ENCODE measurements around the gene COTL1. TPM values are rescaled to one million over a fixed set of nuclear protein-coding genes. Genes with fewer than 3 reads are reported as not detected.
A peak's percentile ranks its signal among the peaks of the same experiment; 100 is the strongest.

Gene COTL1
- total RNA-seq, 4 donors from 2014 or later, result 55.3 to 95.1 (median 78.4) TPM

DNA sequence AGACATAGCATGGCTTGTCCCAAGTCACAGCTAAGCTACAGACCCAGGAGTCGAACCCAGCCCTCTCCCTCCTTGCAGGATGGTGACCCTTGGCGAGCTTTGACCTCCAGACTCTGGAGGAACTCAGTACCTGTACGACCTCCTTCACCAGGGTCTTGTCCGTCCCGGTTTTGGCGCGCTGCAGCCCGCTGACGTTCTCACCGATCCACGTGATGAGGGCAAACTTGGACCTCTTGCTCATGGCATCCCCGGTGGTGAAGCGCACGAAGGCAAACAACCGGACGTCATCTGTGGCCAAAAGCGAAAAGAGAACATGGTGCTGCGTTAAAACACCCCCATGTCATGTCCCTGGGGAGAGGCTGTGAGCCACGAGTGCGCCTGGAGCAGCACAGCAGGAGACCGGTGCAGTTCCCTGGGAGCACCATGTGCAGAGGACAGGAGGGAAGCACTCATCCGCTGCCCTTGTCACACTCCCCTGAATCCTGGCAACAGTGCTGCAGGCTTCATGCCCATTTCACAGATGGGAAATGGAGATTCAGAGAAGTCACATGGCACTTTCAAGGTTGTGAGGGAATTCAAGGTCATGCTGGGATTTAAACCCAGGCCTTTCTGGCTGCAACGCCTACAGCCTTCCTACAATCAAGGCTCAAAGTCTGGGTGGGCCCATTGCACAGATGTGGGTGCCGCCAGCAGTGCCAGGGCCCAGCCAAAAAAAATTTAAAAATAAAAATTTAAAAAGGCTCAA lies 27.7 kb downstream of the COTL1 start:
- ATAC-seq (ENCODE audit: low FRiP score), result no peak
- no peak for DNase-seq (ENCODE audit: low spot score)
- TF ChIP-seq, protein P1, sequence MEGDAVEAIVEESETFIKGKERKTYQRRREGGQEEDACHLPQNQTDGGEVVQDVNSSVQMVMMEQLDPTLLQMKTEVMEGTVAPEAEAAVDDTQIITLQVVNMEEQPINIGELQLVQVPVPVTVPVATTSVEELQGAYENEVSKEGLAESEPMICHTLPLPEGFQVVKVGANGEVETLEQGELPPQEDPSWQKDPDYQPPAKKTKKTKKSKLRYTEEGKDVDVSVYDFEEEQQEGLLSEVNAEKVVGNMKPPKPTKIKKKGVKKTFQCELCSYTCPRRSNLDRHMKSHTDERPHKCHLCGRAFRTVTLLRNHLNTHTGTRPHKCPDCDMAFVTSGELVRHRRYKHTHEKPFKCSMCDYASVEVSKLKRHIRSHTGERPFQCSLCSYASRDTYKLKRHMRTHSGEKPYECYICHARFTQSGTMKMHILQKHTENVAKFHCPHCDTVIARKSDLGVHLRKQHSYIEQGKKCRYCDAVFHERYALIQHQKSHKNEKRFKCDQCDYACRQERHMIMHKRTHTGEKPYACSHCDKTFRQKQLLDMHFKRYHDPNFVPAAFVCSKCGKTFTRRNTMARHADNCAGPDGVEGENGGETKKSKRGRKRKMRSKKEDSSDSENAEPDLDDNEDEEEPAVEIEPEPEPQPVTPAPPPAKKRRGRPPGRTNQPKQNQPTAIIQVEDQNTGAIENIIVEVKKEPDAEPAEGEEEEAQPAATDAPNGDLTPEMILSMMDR (IDR thresholded peaks at IDR 0.05), result no peak

DNA sequence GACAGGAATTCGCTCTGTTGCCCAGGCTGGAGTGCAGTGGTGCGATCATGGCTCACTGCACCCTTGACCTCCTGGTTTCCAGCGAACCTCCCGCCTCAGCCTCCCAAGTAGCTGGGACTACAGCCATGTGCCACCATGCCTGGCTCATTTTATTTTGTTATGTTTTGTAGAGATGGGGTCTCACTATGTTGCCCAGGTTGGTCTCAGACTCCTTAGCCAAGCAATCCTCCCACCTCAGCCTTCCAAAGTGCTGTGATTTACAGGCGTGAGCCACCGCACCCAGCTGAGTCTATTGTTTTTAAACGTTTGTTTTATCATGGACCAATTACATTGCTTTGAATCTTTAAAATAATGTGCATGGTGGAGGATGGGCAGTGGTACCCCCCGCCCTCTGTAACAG lies 28.9 kb downstream of the COTL1 start:
- ATAC-seq (ENCODE audit: low FRiP score) (no peak), DNase-seq (ENCODE audit: low spot score) (no peak)
- TF ChIP-seq, protein P1 (IDR thresholded peaks at IDR 0.05), result no peak

DNA sequence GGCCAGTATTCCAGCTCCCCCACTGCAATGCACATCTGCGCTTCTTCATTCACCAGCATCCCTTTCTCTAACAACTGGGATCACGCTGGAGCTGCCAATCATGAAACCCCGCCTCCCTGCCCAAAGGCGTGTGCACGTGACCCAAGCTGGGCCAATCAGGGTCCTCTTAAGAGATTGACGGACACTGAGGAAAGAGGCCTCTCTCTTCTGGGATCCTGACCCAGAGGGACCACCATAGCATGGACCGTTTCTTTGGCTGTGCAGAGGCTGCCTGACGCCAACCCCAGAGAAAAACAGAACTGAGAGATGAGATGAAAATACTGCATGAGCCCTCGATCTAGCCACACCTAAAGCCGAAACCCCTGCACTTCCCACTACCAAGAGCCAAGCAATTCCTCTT lies 32.0 kb downstream of the COTL1 start:
- DNase-seq (ENCODE audit: low spot score) (no peak), ATAC-seq (ENCODE audit: low FRiP score) (peak; percentile 13)
- TF ChIP-seq, protein P1 (IDR thresholded peaks at IDR 0.05), result no peak

DNA sequence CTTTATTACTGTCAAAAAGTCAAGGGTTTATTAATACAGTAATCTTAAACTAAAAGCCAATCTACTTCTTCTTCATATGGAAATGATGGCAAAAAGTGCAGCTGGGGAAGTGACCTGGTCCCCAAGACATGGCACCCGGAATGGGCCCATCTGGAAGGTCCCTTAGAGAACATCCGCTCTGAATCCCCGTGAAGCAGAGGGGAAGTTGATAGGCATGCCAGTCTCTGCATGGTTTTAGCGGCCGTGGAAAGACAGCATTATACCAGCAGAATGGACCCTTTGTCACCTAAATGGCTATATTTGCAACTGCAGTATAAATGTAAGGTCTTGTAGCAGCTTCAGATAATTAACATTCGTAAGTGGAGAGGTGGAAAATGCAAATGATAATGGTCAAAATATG lies 32.4 kb downstream of the COTL1 start:
- DNase-seq (ENCODE audit: low spot score), result no peak
- TF ChIP-seq, protein P1 (IDR thresholded peaks at IDR 0.05), result no peak
- ATAC-seq (ENCODE audit: low FRiP score), result no peak

DNA sequence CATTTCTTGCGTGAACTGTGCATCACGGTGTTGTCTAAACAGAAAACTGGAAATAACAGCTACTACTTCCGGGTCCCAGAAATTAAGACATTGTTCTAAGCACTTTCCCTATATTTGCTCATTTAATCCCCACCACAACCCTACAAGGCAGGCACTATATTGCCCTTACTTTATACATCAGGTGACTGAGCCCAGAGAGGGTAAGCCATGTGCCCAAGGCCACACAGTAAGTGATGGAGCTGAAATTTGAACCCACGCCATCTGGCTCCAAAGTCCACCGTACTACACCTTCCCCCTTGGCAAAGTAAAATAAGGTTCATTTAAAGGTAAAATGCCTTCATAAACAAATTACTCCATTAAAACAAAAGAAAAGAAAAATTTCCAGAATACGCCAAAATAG lies 33.2 kb downstream of the COTL1 start:
- TF ChIP-seq, protein P1 (IDR thresholded peaks at IDR 0.05), result no peak
- no peak for DNase-seq (ENCODE audit: low spot score)
- no peak for ATAC-seq (ENCODE audit: low FRiP score)

DNA sequence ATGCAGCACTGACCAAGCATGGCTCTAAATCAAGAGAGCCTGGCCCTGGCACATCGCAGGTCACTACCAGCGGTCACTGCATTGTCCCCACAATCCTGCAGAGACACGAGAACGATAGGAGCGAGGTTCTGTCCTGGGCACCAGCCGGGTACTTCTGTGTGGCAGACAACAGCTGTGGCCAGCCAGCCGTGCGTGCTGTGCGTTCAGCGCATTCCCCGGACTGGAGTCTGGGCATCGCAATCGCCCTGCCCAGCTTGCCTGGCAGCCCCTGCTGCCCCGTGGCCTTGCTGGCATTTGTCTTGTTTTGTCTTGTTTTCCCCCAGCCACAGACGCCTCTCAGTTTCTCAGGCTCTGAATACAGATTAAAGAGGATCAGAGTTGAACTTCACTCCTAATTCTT lies 33.9 kb downstream of the COTL1 start:
- TF ChIP-seq, protein P1 (IDR thresholded peaks at IDR 0.05), result no peak
- DNase-seq (ENCODE audit: low spot score) (no peak), ATAC-seq (ENCODE audit: low FRiP score) (no peak)

DNA sequence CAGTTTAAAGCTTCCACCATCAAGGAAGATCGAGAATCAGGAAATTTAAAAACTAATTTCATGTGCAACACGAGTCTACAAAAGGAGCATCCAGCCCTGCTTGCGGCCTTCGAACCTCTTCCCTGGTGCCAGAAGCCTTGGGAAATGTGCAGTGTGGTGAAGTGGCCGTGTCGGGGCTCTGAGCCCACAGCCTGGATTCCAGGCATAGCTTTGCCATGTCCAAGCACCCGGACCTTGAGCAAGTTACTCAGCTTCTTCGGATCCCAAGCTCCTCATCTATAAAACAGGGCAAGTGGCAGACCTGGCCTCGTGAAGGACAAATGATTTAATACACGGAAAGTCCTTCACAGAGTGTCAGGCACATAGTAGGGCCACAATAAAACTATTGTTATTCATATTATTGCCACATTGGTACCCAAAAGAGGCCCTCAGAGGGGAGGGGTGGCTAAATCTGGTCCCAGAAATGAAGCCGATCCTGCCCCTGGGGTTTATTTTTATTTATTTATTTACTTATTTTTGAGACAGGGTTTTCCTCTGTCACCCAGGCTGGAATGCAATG lies 34.8 kb downstream of the COTL1 start:
- TF ChIP-seq, protein P1 (IDR thresholded peaks at IDR 0.05), result no peak
- DNase-seq (ENCODE audit: low spot score) (no peak), ATAC-seq (ENCODE audit: low FRiP score) (peak; percentile 53)
